Muscle of leg (tissue), 11 donors: ENCODE results near the gene ALG2. TPM values are rescaled to one million over a fixed set of nuclear protein-coding genes. Genes with fewer than 3 reads are reported as not detected.
"Not testable (repeated sequence)": the region's sequence is repeated elsewhere in the genome, so short reads cannot be mapped to it uniquely, and the experiment has no call there.

Experiments used
- DNase-seq: peaks from one replicate; pipeline ENCODE4 v3.0.0; 2013
- H3K27ac ChIP-seq: one replicate; pipeline ENCODE4 v1.5.1; 2013; ENCODE audit warnings: mild to moderate bottlenecking, low read length, control low read depth
- H3K27me3 ChIP-seq: one replicate; pipeline ENCODE4 v1.6.1; 2013; ENCODE audit warnings: low read length; ENCODE audit not compliant: control insufficient read depth, insufficient read depth
- H3K36me3 ChIP-seq: one replicate; pipeline ENCODE4 v1.6.1; 2013; ENCODE audit warnings: low read length; ENCODE audit not compliant: control insufficient read depth, insufficient read depth
- H3K4me1 ChIP-seq: one replicate; pipeline ENCODE4 v1.6.1; 2013; ENCODE audit warnings: low read length; ENCODE audit not compliant: control insufficient read depth, insufficient read depth
- H3K4me3 ChIP-seq: one replicate; pipeline ENCODE4 v1.5.1; 2013; ENCODE audit warnings: low read length, control low read depth
- H3K9me3 ChIP-seq: replicated peaks from 2 replicates; pipeline ENCODE4 v1.6.1; 2013; ENCODE audit warnings: low read depth, low read length; ENCODE audit not compliant: control insufficient read depth
- WGBS: methylation state at CpG from one replicate; pipeline ENCODE4 v1.1.5; 2013; ENCODE audit warnings: missing lambda C conversion rate; ENCODE audit not compliant: insufficient coverage; 5-methylcytosine and 5-hydroxymethylcytosine counted together
- polyA plus RNA-seq, 8 donors: library from polyadenylated mRNA; unstranded; fragments of 120-200 nt; gene quantifications; one replicate each; pipeline versions ENCODE4 v1.2.1 to v1.2.3, GENCODE V29; 2013; ENCODE audit warnings: inconsistent platforms in 1 of 8, low replicate concordance in 1 of 8; ENCODE audit not compliant: insufficient read length in 8 of 8, insufficient read depth in 1 of 8
- total RNA-seq: library from RNA; stranded (reverse); fragments of 120-200 nt; gene quantifications from one replicate; pipeline ENCODE4 v1.2.4, GENCODE V29; 2013

The ALG2 gene
- total and polyA plus RNA-seq, 9 donors: 17.3 to 22.5 (median 19.6) TPM

DNA sequence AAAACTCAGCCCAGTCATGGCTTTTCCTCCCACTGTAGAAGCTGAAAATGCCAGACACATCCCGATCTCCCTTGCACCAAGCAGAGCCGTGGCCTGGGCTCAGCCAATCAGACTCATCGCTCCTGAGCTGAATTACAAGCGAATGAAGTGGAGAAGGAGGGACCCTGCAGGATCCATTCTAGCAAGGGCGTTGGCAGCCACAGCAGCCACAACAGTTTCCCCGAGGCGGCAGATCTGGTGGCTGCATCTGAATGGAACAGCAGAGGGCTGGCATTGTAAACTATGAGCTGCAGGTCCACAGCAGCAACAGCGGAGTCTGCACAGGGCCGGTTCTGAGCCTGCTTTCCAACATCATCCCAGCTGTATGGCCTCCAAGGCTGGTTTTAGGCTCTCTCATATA lies 23.8 kb downstream of the ALG2 start:
- no peak overlapping the region for H3K27ac ChIP-seq
- H3K4me3 ChIP-seq: no peak overlapping the region
- no peaks in the 10 kb centered on the region for H3K4me1 ChIP-seq
- no peaks in the 10 kb centered on the region for H3K36me3 ChIP-seq
- WGBS: 52% methylated on average over 6 of the region's 9 CpGs
- H3K27me3 ChIP-seq: peaks cover 2% of the 10 kb centered on the region
- no peaks in the 10 kb centered on the region for H3K9me3 ChIP-seq
- no peak for DNase-seq

- no peaks in the 10 kb centered on the region for H3K36me3 ChIP-seq
- 100% methylated on average over 3 of the region's 3 CpGs for WGBS
- H3K27ac ChIP-seq: no peak overlapping the region
- no peak for DNase-seq
- H3K9me3 ChIP-seq: no peaks in the 10 kb centered on the region
- peaks cover 2% of the 10 kb centered on the region for H3K27me3 ChIP-seq
- no peak overlapping the region for H3K4me3 ChIP-seq
- H3K4me1 ChIP-seq: no peaks in the 10 kb centered on the region
Observed at GRCh38 chr9:99197124-99197630, 24.6 kb downstream of the ALG2 start.

GRCh38 chr9:99196484-99196883 lies 25.3 kb downstream of the ALG2 start:
- not testable (repeated sequence) for H3K4me3 ChIP-seq, H3K4me1 ChIP-seq, H3K27me3 ChIP-seq, H3K9me3 ChIP-seq, DNase-seq, H3K36me3 ChIP-seq, H3K27ac ChIP-seq
- 77% methylated on average over 5 of the region's 5 CpGs for WGBS

- H3K4me1 ChIP-seq: peaks cover 7% of the 10 kb centered on the region
- no peak for DNase-seq
- no CpG with 5 or more reads among the region's 2 CpGs for WGBS
- H3K4me3 ChIP-seq: no peak overlapping the region
- H3K27me3 ChIP-seq: peaks cover 2% of the 10 kb centered on the region
- H3K36me3 ChIP-seq: no peaks in the 10 kb centered on the region
- no peaks in the 10 kb centered on the region for H3K9me3 ChIP-seq
- H3K27ac ChIP-seq: no peak overlapping the region
Observed at GRCh38 chr9:99193466-99193821, 28.3 kb downstream of the ALG2 start.

- Histone ChIP-seq H3K27me3 (peaks cover 2% of the 10 kb centered on the region), H3K9me3 (no peaks in the 10 kb centered on the region), H3K4me1 (peaks cover 7% of the 10 kb centered on the region), H3K4me3 (no peak overlapping the region), H3K36me3 (no peaks in the 10 kb centered on the region), H3K27ac (no peak overlapping the region)
- 65% methylated on average over 2 of the region's 5 CpGs for WGBS
- DNase-seq: no peak
Observed at GRCh38 chr9:99192786-99193465, 28.8 kb downstream of the ALG2 start.

GRCh38 chr9:99190597-99191283 lies 31.0 kb downstream of the ALG2 start:
- H3K27ac ChIP-seq: no peak overlapping the region
- H3K9me3 ChIP-seq: no peaks in the 10 kb centered on the region
- H3K36me3 ChIP-seq: no peaks in the 10 kb centered on the region
- 90% methylated on average over 2 of the region's 3 CpGs for WGBS
- DNase-seq: no peak
- H3K4me1 ChIP-seq: peaks cover 7% of the 10 kb centered on the region
- H3K27me3 ChIP-seq: peaks cover 2% of the 10 kb centered on the region
- no peak overlapping the region for H3K4me3 ChIP-seq

DNA sequence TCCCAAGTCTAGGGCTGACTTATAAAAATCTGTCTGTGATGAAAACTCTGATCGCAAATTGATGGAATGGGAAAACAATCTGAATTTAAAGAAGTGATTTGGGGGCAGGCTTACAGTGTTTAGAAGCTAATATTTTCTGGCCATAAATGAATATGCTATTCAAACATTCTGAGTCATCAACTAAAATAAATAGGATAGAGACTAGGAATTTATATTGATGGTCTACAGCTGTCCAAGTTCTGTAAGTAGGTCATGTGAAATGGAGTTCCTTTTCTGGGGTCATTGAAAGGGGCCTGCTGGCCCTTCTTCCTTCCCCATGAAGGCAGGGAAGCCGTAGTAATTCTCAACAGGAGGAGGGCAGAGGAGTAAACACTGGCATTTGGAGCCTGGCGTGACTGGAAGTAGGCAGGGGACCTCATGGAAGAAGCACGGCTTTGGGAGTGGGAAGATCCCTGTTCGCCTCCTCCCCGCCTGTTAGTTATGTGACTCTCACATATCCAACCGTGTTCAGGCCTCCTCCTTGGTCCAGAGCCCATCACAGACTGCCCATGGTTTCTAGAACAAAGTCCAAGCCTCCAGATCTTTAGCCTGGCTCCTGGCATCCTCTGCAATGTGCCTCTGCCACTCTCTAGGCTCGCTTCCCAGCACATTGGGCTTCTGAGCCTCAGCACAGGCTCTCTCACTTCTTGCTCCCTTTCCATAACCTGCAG lies 31.7 kb downstream of the ALG2 start:
- no peak overlapping the region for H3K4me3 ChIP-seq
- no peak for DNase-seq
- no peaks in the 10 kb centered on the region for H3K36me3 ChIP-seq
- peaks cover 2% of the 10 kb centered on the region for H3K27me3 ChIP-seq
- no peak overlapping the region for H3K27ac ChIP-seq
- H3K9me3 ChIP-seq: no peaks in the 10 kb centered on the region
- 77% methylated on average over 4 of the region's 8 CpGs for WGBS
- H3K4me1 ChIP-seq: peaks cover 8% of the 10 kb centered on the region

DNA sequence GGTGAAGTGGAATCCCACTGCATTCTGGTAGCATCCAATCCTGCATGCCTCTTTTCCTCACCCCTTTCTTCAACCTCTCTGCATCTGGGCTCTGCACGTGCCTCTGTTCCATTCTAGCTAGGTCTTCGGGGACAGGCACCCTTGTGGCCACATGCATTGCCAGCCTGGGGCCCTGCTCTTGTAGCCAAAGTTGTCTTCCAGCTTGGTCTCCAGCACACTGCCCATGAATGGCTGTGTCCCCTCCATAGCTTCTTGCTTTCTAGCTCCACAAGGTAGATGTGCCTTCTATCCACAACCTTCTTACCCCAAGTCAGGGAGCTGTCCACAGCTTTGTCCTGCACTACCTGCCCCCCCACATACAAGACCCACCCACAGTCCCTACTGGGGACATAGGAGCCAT lies 32.6 kb downstream of the ALG2 start:
- H3K36me3 ChIP-seq: no peaks in the 10 kb centered on the region
- 75% methylated on average over 2 of the region's 2 CpGs for WGBS
- H3K9me3 ChIP-seq: no peaks in the 10 kb centered on the region
- DNase-seq: no peak
- no peak overlapping the region for H3K27ac ChIP-seq
- no peak overlapping the region for H3K4me3 ChIP-seq
- H3K4me1 ChIP-seq: peaks cover 16% of the 10 kb centered on the region
- H3K27me3 ChIP-seq: no peaks in the 10 kb centered on the region

DNA sequence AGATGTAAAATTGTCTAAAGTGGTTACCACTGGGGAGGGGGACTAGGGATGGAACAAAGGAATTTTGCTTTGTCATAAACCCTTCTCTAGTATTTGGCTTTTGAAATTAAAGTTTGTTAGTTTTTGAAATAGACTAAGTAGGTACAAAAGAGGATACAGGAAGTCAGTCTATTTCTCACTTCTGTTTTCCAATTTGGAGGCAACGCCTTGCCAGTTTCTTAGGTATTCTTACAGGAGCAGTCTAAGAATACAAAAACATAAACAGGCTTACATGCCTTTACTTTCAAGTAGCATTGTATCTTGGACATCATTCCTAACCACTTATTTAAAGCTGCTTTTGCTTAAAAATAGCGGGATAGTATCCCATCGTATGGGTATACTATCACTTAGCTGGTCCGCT lies 34.4 kb downstream of the ALG2 start:
- Histone ChIP-seq H3K9me3 (no peaks in the 10 kb centered on the region), H3K4me1 (peaks cover 25% of the 10 kb centered on the region), H3K4me3 (no peak overlapping the region), H3K27me3 (no peaks in the 10 kb centered on the region), H3K36me3 (no peaks in the 10 kb centered on the region), H3K27ac (no peak overlapping the region)
- WGBS: 50% methylated on average over 1 of the region's 4 CpGs
- DNase-seq: no peak

GRCh38 chr9:99185934-99186333 lies 35.8 kb downstream of the ALG2 start:
- WGBS: 73% methylated on average over 3 of the region's 5 CpGs
- no peaks in the 10 kb centered on the region for H3K9me3 ChIP-seq
- no peaks in the 10 kb centered on the region for H3K36me3 ChIP-seq
- peaks cover 28% of the 10 kb centered on the region for H3K4me1 ChIP-seq
- H3K4me3 ChIP-seq: no peak overlapping the region
- H3K27ac ChIP-seq: no peak overlapping the region
- DNase-seq: no peak
- H3K27me3 ChIP-seq: no peaks in the 10 kb centered on the region
